ENCODE data around the gene MADD.
A peak's percentile ranks its signal among the peaks of the same experiment; 100 is the strongest.

MADD gene

DNA sequence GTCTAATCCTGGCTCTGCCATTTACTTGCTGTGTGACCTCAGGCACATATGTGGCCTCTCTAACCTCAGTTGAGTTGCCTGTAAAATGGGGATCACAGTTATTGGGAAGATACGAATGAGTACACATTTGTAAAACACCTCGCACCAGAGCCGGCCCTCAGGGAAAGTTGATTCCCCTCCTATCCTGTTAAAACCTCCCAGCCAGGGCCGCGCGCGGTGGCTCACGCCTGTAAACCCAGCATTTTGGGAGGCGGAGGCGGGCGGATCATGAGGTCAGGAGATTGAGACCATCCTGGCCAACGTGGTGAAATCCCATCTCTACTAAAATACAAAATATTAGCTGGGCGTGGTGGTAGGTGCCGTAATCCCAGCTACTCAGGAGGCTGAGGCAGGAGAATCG is 90.4 kb downstream of the MADD start:
- no peak for DNase-seq

GRCh38 chr11:47361419-47361818 is 91.5 kb downstream of the MADD start:
- no peak for DNase-seq

DNA sequence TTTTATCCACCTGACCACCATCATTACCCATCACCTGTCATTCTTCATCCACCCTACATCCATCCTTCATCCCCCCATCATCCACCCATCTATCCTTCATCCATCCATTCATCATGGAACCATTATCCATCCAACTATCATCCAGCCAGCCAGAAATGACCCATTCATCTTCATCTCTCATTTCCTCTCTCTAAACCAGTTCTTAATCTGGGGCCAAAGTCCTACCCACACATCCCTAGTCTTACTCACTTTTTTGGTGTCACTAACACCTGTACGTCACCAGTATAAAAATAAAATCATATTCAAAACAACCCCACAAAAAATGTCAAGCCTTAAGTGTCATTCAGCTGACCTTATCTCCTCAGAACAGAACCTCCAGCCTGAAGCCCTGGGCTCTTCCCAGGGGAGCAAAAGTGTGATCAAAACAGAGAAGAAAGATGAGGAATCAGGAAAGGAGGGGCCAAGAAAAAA is 96.1 kb downstream of the MADD start:
- no peak for DNase-seq

GRCh38 chr11:47369676-47370075 is 99.7 kb downstream of the MADD start:
- no peak for DNase-seq

DNA sequence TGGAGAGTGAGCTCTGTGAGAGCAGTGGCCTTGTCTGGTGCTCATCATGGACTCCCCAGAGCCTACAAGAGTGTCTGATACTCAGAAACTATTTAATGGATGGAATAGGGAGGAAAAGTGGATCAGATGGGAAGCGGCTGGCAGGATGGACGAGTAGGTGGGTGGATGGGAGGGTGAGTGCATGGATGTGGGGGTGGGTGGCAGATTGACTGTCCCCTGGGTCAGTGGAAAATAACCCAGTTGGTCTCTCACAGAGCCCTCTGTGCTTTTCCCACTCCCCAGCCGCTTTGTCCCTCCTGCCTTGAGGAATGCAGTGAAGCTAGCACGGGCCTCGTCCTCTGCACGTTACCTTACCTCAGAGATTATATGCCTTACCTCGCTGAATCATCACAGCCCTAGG is 102.5 kb downstream of the MADD start:
- no peak for DNase-seq

GRCh38 chr11:47373876-47374719 is 104.2 kb downstream of the MADD start:
- peak; percentile 78 for DNase-seq

DNA sequence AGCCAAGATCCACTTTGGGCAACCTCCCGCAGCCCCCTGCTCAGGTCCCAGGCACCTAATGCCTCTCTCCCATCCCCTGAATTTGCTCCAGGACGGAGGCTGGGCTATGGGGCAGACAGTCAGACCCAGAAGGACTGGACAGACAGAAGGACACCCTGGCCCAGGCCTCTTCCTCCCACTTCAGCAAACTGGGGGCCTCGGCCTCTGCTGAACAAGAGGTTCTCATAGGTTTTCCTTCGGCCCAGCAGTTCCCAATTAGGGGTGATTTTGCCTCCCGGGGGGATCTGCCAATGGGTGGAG is 104.7 kb downstream of the MADD start:
- DNase-seq = no peak

DNA sequence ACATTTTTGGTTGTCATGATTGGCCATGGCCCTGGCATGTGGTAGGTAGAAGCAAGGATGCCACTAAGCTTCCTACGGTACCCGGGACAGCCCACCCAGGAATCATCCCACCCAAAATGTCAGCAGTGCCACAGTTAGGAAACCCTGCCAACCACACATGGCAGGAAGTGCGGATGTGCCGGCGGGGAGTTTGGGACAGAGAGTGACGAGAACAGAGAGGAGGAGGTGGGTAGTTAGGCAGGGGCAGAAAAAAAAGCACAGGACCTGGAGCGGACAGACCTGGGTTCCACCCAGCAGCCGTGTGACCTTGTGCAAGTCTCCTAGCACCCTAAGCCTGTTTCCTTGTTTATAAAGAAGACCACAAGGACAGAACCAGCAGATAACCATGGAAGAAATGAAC is 105.1 kb downstream of the MADD start:
- no peak for DNase-seq

- no peak for DNase-seq
Measured at GRCh38 chr11:47375546-47376085, 105.7 kb downstream of the MADD start.

DNA sequence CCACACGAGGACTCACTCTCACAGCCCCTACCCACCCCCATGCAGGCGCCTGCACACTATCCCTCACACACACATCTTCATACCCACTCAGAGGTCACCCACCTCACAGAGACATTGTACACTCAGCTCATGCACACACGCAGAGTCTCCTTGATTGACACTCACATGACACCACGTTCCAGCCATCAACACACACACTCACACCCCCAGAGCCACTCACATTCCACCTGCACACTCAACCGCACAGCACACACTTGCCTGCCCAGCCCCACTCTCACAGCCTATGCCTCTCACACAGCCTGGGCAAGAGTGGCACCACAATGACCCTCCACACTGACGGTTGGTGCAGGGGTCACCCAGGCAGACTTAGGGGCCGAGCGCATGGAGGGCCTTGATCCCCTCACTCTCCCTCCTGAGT is 106.2 kb downstream of the MADD start:
- no peak for DNase-seq

DNA sequence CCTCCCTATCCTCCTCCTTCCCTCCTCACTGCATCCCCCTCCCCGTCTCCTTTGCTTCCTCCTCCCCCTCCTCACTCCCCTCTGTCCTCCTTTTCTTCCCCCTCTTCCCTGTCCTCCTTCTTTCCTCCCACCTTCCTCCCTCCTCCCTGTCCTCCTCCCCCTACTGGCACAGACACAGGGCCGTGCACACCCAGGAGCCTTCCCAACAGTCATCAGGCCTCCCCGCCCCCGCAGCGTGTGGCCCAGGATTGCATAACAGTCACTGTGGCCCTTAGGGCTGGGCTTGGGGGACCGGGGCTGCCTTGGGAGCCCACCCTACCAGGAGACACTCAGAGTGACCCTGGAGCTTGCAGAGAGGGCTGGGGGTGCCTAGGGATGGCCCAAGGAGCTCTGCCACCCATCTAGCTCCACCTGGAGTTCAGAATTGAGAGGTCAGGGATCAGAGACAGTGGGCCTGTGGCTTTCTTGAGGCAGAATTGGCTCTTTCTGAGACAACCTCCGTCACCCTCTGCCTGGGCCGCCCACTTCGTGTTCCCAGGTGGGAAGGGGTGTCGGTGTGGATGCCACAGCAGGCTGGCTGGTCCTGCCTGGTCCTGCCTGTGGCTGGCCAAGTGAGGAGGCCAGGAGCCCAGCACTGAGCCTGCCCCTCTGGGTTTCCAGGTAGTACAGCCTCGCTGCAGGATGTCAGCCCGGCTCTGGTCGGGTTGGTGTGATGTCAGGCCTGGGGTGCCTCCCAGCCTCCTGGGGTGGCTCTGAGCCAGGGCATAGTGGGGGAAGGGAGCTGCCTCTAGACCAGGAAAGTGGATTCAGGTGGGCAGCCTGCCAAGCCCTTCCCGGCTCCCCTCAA is 106.8 kb downstream of the MADD start:
- no peak for DNase-seq

- no peak for DNase-seq
Measured at GRCh38 chr11:47377571-47378009, 107.7 kb downstream of the MADD start.

DNA sequence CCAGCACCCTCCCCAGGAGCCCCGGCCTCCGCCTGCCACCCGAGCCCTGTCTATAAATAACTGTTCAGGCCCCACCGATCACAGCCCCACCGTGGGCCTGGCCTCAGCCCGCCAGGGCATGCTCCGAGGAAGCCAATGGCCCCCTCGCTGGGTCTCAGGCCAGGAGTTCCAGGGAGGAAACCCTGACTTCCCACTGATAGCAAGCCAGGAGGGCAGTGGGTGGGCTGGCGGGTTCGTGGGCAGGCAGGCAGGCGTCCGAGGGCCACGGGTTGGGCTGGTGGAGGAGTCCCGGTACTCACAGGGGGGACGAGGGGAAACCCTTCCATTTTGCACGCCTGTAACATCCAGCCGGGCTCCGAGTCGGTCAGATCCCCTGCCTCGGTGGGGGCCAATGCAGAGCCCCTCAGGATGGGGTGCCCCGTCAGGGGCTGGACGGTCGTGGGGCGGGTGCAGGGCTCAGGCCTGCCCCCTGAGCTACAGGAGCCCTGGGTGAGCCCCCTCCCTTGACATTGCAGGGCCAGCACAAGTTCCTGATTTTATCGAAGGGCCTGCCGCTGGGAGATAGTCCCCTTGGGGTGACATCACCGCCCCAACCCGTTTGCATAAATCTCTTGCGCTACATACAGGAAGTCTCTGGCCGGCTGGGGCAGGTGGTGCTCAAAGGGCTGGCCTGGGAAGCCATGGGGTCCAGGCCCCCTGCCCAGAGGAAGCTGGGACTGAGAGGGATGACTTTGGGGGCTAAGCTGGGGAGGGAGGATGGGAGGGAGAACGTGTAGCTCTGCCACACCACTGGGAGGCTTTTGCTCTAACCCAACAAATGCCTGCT is 108.3 kb downstream of the MADD start, which contains the start of gene SPI1:
Gene SPI1 (minus strand): TSS at position 538 of the 826 bp plus-strand sequence. CDS start 194 bp downstream, at position 344.
- DNase-seq = no peak

DNA sequence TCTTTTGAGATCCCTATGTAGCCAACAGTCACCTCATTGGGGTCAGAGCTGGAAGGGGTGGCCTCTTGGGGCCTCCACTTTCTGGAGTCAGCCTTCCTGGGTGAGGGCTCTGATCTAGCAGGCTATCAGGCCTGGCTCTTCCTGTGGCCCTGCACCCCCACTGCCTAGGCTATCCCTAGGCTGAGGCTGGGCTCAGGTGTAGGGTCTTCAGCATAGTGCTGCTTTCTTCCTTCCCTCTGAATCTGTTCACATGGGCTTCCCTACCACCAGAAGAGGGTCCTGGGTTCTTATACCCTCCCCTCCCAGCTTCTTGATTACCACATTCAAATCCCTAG is 108.9 kb downstream of the MADD start:
- no peak for DNase-seq

- no peak for DNase-seq
Measured at GRCh38 chr11:47379317-47379716, 109.4 kb downstream of the MADD start.
